T1000 (cell line): ENCODE measurements around the gene TIAM2.
"Not testable (repeated sequence)": the region's sequence is repeated elsewhere in the genome, so short reads cannot be mapped to it uniquely, and the experiment has no call there.

Experiments used
- DNase-seq: peaks from one replicate; lab custom pipeline; 2025; ENCODE audit warnings: mixed read lengths; lab: John Stamatoyannopoulos, UW

Gene TIAM2

DNA sequence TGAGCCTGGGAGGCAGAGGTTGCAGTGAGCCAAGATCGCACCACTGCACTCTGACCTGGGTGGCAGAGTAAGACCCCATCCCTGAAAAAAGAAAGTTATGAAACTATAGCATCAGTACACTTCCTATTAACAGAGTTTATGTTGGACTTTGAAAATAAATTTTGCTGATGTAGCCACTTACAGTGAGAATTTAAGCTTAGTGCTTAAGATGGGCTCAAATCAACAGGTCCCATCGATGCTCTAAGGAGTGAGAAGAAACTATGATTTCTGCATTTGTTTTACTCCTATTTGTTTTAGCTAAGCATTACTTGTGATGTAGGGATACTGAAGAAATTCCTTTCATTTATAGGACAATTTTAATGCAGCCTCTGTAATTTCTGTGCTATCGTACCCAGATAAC is 175.4 kb downstream of the TIAM2 start:
- DNase-seq: no peak

DNA sequence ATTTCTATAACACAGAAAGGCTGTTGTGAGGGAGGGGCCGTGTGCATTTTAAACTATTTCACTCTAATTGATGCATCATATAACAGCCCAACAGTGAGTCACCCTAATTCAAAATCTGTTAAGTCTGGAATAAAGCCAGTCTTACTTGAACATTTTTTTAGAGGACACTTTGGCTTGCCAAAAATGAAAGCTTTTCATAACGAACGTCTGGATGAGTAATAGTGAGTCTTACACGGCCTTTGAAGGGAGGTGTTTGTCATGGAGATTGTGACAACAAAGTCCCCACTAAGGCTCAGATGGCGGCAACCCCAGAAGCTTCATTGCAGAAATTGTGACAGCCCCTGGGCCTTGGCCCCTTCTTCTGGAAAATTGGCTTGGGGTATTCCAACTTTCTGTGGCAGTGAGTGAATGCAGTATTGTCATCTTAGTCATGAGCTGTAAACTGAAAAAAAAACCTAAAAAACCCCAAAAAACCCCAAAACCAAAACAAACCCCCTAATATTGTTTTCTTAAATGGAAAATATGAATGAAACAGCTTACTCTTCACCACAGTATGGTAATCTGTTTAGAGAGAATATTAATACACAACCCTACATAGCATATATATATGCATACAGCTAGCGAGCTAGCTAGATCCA is 176.1 kb downstream of the TIAM2 start:
- peak; percentile 11 for DNase-seq

DNA sequence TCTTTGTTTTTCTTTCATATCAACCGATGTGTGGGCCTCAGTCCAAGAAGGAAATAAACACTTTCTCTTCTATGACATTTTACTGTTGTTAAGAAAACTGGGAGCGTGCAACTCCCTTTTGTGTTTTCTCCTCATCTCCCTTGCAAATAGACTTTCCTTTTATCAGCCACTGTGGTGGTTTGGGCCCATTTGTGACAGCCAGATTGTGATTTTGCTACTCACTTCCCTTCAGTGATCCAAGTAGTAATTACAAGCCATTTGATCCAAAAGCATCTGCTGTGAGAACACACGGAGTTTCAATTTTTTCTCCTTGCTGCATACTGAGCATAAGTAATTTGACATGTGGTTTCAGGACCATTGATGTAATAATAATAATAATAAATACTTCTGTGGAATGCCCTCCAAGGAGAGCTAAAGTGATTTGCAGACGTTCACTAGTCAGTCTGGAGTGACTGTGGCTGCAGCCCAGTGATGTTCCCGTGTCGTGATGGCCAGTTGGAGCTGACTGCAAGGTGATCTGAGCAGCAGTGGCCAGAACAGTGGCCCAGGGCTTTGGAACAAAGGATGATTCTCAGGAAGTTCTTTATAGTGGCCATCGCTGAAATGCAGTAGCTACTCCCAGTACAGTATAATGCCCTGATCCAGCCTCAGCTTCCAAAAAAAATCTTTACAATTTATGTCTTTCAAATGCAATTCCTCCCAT is 176.8 kb downstream of the TIAM2 start:
- DNase-seq: no peak

DNA sequence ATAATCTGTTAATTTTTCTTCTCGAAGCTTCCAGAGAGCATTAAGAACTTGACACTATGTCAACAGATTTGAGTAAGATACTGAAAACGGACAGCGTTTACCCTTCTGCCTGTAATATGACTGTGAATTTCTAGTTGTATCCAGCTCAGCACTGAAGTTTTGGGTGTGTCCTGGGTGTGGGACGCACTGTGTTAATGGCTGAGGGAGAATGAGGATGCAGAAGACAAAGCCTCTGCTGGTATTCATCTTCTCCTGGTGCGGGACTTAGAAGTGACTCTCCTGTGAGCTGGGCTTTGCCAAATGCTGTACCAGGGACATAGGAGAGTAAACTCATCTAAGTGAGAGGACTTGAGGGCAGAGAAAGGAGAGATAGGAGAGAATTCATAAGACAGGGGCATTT is 178.4 kb downstream of the TIAM2 start:
- no peak for DNase-seq

DNA sequence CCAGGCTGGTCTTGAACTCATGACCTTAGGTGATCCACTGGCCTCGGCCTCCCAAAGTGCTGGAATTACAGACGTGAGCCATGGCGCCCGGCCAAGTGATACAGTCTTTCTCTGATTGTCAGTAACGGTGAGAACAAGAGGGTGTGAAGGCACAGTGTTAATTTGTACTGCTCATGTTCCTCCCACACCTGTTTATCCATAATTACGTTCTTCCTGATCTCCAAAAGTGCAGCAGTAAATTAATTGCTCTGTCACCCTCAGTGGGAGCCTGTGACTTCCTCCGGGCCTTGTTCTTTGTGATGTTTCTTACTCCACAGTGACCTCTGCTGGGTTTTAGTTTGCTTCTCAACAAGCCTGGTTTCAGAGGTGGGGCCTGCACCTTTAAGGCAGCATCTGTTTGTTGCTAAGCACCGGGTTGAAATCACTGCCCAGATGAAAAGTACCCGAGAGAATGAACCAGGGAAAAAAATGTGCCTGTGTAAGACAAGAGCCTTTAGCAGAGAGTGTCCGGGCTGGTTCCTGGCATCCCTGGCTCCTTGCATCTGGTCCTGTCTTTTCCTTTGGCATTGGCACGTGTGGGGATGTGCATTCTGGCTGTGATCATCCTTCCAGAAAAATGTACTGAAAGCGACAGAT is 179.6 kb downstream of the TIAM2 start:
- peak; percentile 34 for DNase-seq

DNA sequence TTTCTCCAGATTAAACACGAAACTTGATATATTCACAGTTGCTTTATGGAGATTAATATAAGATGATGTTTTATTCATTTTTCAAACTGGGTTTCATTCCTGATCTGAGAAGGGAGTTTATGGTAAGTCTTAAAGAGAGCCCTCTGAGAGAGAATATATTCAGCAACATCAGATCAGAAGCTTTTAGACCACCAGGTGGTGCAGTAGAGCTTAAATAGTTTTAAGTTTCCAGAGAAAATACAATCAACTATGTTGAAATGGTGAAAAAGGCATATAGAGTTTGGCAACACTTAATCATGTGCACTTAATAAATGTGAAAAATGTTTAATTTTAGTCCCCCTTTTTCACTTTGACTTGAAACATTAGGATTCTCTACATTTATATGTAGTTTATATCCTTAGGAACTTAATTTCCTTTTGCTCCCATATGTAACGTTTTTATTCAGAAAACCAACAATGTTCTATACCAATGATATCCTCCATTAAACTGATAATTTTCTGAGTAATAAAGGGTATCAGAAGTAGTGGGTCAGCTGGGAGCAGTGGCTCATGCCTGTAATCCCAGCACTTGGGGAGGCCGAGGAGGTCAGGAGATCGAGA is 182.3 kb downstream of the TIAM2 start:
- DNase-seq: peak; percentile 11

DNA sequence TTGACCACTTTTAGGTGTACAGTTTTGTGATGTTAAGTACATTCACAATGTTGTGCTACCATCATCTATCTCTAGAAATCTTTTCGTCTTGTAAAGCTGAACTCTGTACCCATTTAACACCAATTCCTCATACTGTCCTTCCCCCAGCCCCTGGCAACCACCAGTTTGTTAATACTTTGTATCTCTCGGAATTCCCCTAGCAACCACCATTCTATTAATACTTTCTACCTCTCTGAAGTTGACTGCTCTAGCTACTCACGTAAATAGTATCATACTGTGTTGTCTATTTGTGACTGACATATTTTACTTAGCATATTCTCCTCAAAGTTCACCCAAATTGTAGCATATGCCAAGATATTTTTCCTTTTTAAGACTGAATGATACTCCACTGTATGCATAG is 186.4 kb downstream of the TIAM2 start:
- no peak for DNase-seq

- DNase-seq: no peak
Measured at GRCh38 chr6:155182103-155182502, 187.0 kb downstream of the TIAM2 start.

GRCh38 chr6:155183095-155183494 is 188.0 kb downstream of the TIAM2 start:
- no peak for DNase-seq

GRCh38 chr6:155185041-155185440 is 189.9 kb downstream of the TIAM2 start:
- not testable (repeated sequence) for DNase-seq

DNA sequence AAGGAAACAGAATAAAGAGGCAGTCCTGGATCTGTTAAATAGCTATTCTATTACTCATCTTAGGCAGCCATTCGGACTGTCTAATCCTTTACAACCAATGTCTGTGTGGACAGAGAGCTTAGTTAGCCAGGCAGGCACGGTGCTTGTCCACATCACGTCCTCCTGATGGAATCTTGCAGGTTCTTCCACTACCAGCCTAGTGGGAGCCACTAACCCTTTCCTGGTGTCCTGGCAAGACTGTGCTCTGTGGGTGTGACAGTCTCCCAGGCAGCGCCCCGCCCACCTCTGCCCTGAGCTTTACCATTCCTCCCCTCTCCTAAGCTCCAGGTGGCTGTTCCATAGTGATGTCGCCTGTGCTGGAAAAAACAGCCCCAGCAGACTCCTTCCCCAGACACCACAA is 190.4 kb downstream of the TIAM2 start:
- no peak for DNase-seq

DNA sequence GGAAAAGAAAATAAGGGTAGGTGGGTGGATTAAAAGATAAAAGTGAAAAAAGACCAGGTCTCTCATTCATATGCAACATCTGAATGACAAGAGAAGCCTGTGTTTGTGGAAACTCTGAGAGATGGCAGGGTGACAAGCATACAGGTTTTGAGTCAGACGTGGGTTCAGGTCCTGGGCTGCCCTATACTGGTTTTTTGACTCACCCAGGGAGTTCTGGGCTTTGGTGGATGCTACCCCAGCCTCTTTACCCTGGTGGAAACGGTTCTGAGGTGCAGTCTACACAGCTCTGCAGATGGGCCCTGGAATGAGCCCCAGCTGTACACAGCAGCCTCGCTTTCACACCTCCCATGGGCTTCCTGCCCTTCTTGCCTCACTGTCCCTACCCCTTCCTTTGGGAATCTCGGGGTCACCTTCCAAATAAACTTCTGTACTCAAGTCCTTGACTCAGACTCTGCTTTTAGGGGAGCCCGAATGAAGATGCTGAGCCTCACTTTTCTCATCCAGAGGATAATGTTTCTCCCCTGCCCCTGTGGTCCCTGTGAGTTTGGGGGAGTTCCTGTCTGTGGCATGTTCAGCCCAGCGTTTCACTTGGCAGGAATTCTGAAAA is 191.0 kb downstream of the TIAM2 start:
- DNase-seq: no peak

GRCh38 chr6:155187106-155187505 is 192.0 kb downstream of the TIAM2 start:
- no peak for DNase-seq

DNA sequence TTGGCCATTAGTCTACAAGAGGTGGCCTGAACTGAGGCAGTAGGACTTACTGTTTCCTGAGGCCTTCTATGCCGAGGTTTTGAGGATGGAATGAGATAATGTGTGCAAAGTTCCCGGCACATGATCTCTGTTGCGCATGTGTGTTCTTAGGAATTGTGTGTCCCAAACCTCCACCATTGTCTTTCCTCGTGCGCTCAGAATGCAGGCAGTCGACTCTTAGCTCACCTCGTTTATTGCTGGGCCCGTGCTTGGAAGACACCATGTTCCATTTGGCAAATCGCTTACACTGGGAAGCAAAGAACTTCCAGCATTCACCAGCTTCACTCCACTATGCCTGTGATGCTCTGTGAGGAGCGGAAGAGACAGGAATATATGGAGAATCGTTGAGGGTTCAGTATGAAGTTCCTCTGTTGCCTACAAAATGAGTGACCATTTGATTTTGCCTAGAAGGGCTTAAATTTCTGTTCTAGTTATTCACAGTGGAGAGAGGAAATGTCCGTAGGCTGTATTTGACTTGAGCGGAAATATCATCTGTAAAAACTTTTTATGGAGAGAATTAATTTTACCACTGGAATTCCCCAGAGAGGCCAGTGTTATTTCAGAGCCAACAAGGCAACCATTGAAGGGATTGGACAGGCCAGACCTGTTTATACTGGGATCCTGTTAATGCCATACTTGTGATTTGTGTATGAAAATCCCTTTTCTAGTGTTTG is 193.0 kb downstream of the TIAM2 start:
- no peak for DNase-seq

DNA sequence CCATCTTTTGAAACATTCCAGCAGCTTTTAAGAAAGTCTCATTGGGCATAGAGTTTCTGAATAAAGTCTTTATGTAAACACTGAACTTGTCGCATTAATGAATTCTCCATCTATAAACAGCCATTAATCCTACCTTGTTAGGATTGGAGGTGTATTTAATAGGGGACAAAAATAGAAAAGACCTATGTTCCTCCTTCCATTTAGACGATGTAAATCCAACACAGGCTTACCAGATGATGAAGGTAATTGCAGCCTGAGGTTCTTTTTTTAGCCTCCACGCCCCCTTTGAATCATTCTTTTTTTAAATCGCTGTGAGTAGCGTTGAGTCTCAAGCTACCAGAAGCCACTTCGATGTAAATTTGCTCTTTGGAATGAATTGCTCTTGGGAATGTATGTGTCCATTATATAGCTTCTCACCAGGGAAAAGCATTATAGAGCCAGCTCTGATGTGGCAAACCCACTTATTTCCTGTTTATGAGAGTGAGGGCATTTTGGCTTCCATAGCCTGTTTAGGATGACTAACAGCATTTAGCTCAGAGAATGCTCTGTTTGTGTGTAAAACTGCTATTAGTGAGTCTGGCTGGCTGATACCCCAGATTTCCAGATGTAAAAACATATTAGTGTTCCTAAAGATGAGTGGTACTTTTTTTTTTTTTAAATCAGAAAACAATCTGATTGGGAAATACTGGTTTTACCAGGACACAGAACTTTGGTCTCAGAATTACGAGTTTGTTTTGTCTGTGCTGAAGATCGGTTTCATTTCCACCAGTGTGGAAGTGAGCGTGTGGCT is 193.8 kb downstream of the TIAM2 start:
- peak; percentile 41 for DNase-seq

- DNase-seq: no peak
Measured at GRCh38 chr6:155190677-155191076, 195.6 kb downstream of the TIAM2 start.

DNA sequence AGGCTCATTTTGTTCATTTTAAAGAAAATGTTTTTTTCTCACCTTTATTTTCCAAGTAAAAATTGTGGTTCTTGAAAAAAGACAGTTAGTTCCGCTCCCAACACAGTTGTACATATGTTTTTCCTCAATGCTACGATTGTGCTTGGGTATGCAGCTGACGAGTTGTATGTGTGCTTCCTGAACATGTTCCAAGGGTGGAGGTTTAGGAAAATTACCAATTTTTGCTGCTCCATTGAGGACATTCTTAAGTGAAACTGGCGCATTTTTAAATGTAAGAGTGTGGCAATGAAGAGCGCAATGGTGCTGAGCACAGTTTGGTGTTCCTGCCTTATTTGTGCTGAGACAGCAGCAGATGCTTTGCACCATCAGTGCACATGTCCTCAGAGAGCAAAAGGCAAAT is 198.4 kb downstream of the TIAM2 start:
- no peak for DNase-seq

DNA sequence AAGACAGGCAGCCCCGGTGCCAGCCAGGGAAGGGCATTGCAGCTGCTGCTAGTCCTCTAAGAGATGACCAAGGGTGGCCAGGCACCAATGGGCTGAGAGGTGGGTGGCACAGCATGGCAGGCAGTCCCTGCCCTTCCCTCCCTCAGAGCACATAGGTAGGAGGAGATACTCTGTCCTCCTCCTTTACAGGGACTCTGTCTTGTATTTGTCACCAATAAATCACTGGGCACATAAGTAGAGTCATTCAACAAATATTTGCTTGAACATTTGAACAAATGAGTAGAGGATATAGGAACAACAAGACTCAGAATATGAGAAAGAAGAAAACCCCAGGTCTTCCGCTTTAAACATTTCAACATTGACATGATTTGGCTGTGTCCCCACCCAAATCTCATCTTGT is 199.3 kb downstream of the TIAM2 start:
- no peak for DNase-seq

- DNase-seq: no peak
Measured at GRCh38 chr6:155195903-155196302, 200.8 kb downstream of the TIAM2 start.

DNA sequence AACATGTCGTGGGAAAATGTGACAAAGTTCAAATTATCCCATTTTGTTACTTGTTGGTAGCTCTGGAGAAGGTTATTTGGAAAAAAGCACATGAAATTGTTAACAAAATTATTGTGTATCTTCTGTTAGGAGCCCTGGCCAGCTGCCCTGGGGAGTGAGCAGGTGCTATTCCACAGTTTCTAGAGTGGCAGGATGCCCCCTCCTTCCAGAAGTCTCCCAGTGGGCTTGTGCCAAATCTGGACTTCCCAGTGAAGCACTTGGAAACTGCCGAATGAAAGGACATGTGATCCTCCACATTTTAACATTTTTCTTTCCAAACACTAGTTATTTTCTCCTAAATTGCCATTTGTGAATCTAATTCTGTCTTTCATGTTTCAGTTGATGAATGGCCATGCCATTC is 201.8 kb downstream of the TIAM2 start:
- no peak for DNase-seq

GRCh38 chr6:155197932-155198331 is 202.8 kb downstream of the TIAM2 start:
- DNase-seq: no peak
